ENCODE measurements around the gene SMIM26. TPM values are rescaled to one million over a fixed set of nuclear protein-coding genes. Genes with fewer than 3 reads are reported as not detected.

The SMIM26 gene
- total and polyA plus RNA-seq, 2 of the 8 experiments (the other 6 are each of a cell fraction or from before 2014, with no cell fraction given): 69.8 to 95.0 TPM

GRCh38 chr20:18587665-18588573 lies 20.7 kb downstream of the SMIM26 start, which contains the start of gene DTD1 (continued):
- TF ChIP-seq KDM1A (IDR thresholded peaks at IDR 0.05; ENCODE audit: borderline replicate concordance, low read length) (peak; percentile 42), ATF3 (IDR thresholded peaks at IDR 0.05; ENCODE audit: insufficient read depth, low read depth, low read length) (no peak), SAP30 (IDR thresholded peaks at IDR 0.05; ENCODE audit: insufficient read depth, insufficient replicate concordance, low read length) (no peak), SUZ12 (IDR thresholded peaks at IDR 0.05; ENCODE audit: low read length) (no peak)

All from H1 (cell line).